Naive thymus-derived CD4-positive, alpha-beta T cell (primary cell): Measurements from ENCODE around the gene CFAP69. TPM values are rescaled to one million over a fixed set of nuclear protein-coding genes. Genes with fewer than 3 reads are reported as not detected.

Source experiments
- ATAC-seq: fragments of 150-1000 bp; cut with Tn5 transposase; 2 replicates; pipeline ENCODE4 v1.10.0; 2021; ENCODE audit warnings: mild to moderate bottlenecking, moderate library complexity
- CTCF ChIA-PET: fragments of 350-600 bp; sonication (Branson Sonifier 250); formaldehyde crosslinking; loops from one replicate; lab custom pipeline; 2021; ENCODE audit warnings: antibody characterized with exemption; lab: Charles Lee
- POLR2A ChIA-PET: fragments of 350-600 bp; sonication (Branson Sonifier 250); formaldehyde crosslinking; loops from one replicate; lab custom pipeline; 2021; ENCODE audit warnings: antibody characterized with exemption, inconsistent platforms; lab: Charles Lee
- DNase-seq, 9 donors: peaks; one replicate each; pipeline versions ENCODE4 v3.0.0 to v3.0.0-alpha.2; 2020 to 2022; ENCODE audit warnings: mixed read lengths in 1 of 9
- H3K27ac ChIP-seq: one replicate; pipeline ENCODE4 v1.7.0; 2013; ENCODE audit warnings: mild to moderate bottlenecking, low read depth, low read length, moderate library complexity
- H3K27me3 ChIP-seq, 2 donors: one replicate each; pipeline ENCODE4 v1.7.0; 2013; ENCODE audit warnings: low read length in 2 of 2, mild to moderate bottlenecking in 2 of 2, moderate library complexity in 2 of 2; ENCODE audit not compliant: control insufficient read depth in 2 of 2, insufficient read depth in 2 of 2
- H3K36me3 ChIP-seq, 3 experiments: 1 replicate in 2 of 3; 2 replicates in 1 of 3; pipeline ENCODE4 v1.7.0; 2013; ENCODE audit warnings: low read length in 3 of 3, mild to moderate bottlenecking in 3 of 3, moderate library complexity in 1 of 3; ENCODE audit not compliant: insufficient read depth in 3 of 3, control insufficient read depth in 2 of 3
- H3K4me1 ChIP-seq, 2 donors: one replicate each; pipeline ENCODE4 v1.7.0; 2013; ENCODE audit warnings: low read length in 2 of 2, mild to moderate bottlenecking in 2 of 2, moderate library complexity in 1 of 2; ENCODE audit not compliant: control insufficient read depth in 2 of 2, insufficient read depth in 2 of 2
- H3K4me3 ChIP-seq: 2 replicates; pipeline ENCODE4 v1.7.0; 2013; ENCODE audit warnings: mild to moderate bottlenecking, low read length
- H3K9me3 ChIP-seq, 3 experiments: 1 replicate in 2 of 3; 2 replicates in 1 of 3; pipeline ENCODE4 v1.7.0; 2013; ENCODE audit warnings: low read length in 3 of 3; ENCODE audit not compliant: control insufficient read depth in 2 of 3
- H3K27ac Mint-ChIP-seq, 9 donors: one replicate each; pipeline ENCODE4 v1.8.0; 2020 to 2022; ENCODE audit warnings: mixed read lengths in 9 of 9, mild to moderate bottlenecking in 8 of 9, moderate library complexity in 5 of 9, inconsistent platforms in 2 of 9
- H3K27me3 Mint-ChIP-seq, 5 donors: one replicate each; pipeline ENCODE4 v1.8.0; 2021 to 2022; ENCODE audit warnings: mixed read lengths in 5 of 5, mild to moderate bottlenecking in 1 of 5
- H3K36me3 Mint-ChIP-seq, 5 donors: one replicate each; pipeline ENCODE4 v1.8.0; 2020 to 2022; ENCODE audit warnings: mixed read lengths in 5 of 5, mild to moderate bottlenecking in 3 of 5, inconsistent platforms in 1 of 5
- H3K4me1 Mint-ChIP-seq, 7 donors: one replicate each; pipeline ENCODE4 v1.8.0; 2020 to 2022; ENCODE audit warnings: mixed read lengths in 7 of 7, mild to moderate bottlenecking in 3 of 7, inconsistent platforms in 1 of 7
- H3K4me3 Mint-ChIP-seq, 10 donors: one replicate each; pipeline ENCODE4 v1.8.0; 2020 to 2022; ENCODE audit warnings: mild to moderate bottlenecking in 10 of 10, mixed read lengths in 10 of 10, moderate library complexity in 6 of 10, inconsistent platforms in 2 of 10
- H3K9me3 Mint-ChIP-seq, 11 donors: one replicate each; pipeline ENCODE4 v1.8.0; 2020 to 2022; ENCODE audit warnings: mixed read lengths in 11 of 11, mild to moderate bottlenecking in 4 of 11, inconsistent platforms in 1 of 11, moderate library complexity in 1 of 11
- intact Hi-C, 2 donors: fragments of 100-400 bp; cut with micrococcal nuclease; formaldehyde crosslinking; loops; one replicate each; pipeline ENCODE4 v1.15.1; 2023
- polyA plus RNA-seq, 2 donors: library from polyadenylated mRNA; unstranded; fragments of 300-500 nt; fragmentation: Illumina TruSeq; gene quantifications; one replicate each; pipeline ENCODE4 v1.2.3, GENCODE V29; 2021
- total RNA-seq, 6 experiments: library from RNA in 5 of 6; stranded (reverse) in 5 of 6; gene quantifications; 1 replicate in 5 of 6; 2 replicates in 1 of 6; pipeline ENCODE4 v1.2.3 and lab custom pipeline; 2021 to 2026

The CFAP69 gene
- total and polyA plus RNA-seq, 7 experiments from 2014 or later: 0.30 to 0.80 TPM; not detected in 5

GRCh38 chr7:90276033-90276728 lies 31.2 kb downstream of the CFAP69 start:
- ChIA-PET CTCF (no interaction called here), POLR2A (no interaction called here)
- Histone ChIP-seq H3K9me3 (no peaks in the 10 kb centered on the region), H3K27me3 (no peaks in the 10 kb centered on the region), H3K4me1 (no peaks in the 10 kb centered on the region), H3K4me3 (no peak overlapping the region), H3K27ac (no peak overlapping the region), H3K36me3 (no peaks in the 10 kb centered on the region)
- no peaks in the 10 kb centered on the region for H3K4me1 Mint-ChIP-seq
- DNase-seq: no peak
- H3K36me3 Mint-ChIP-seq: no peaks in the 10 kb centered on the region
- no peak for ATAC-seq
- H3K27me3 Mint-ChIP-seq: peaks cover 0 to 4% (median 2%) of the 10 kb centered on the region in 5 donors
- no peak overlapping the region for H3K27ac Mint-ChIP-seq
- intact Hi-C loops: no loop called here
- H3K9me3 Mint-ChIP-seq: no peaks in the 10 kb centered on the region
- H3K4me3 Mint-ChIP-seq: no peak overlapping the region

- CTCF ChIA-PET: no interaction called here
- H3K27me3 ChIP-seq: no peaks in the 10 kb centered on the region
- intact Hi-C loops: no loop called here
- H3K9me3 ChIP-seq: no peaks in the 10 kb centered on the region
- H3K4me1 ChIP-seq: no peaks in the 10 kb centered on the region
- H3K27ac ChIP-seq: no peak overlapping the region
- DNase-seq (no peak), ATAC-seq (no peak)
- Mint-ChIP-seq H3K9me3 (peaks cover 0 to 13% (median 0%) of the 10 kb centered on the region in 11 donors), H3K4me1 (peaks cover 0 to 6% (median 0%) of the 10 kb centered on the region in 7 donors), H3K4me3 (no peak overlapping the region), H3K27me3 (peaks cover 0 to 5% (median under 1%) of the 10 kb centered on the region in 5 donors), H3K36me3 (no peaks in the 10 kb centered on the region), H3K27ac (no peak overlapping the region)
- POLR2A ChIA-PET: no interaction called here
- no peak overlapping the region for H3K4me3 ChIP-seq
- H3K36me3 ChIP-seq: no peaks in the 10 kb centered on the region
Measured at GRCh38 chr7:90288154-90288553, 43.2 kb downstream of the CFAP69 start.

- no peak overlapping the region for H3K27ac ChIP-seq
- H3K9me3 Mint-ChIP-seq: peaks cover 0 to 18% (median 0%) of the 10 kb centered on the region in 11 donors
- H3K27me3 ChIP-seq: no peaks in the 10 kb centered on the region
- no peak overlapping the region for H3K4me3 Mint-ChIP-seq
- H3K36me3 ChIP-seq: no peaks in the 10 kb centered on the region
- POLR2A ChIA-PET: no interaction called here
- H3K27me3 Mint-ChIP-seq: peaks cover 2 to 7% (median 5%) of the 10 kb centered on the region in 5 donors
- H3K4me3 ChIP-seq: no peak overlapping the region
- CTCF ChIA-PET: no interaction called here
- intact Hi-C loops: no loop called here
- no peaks in the 10 kb centered on the region for H3K36me3 Mint-ChIP-seq
- no peaks in the 10 kb centered on the region for H3K4me1 ChIP-seq
- peaks cover 0 to 4% (median 0%) of the 10 kb centered on the region in 7 donors for H3K4me1 Mint-ChIP-seq
- H3K9me3 ChIP-seq: no peaks in the 10 kb centered on the region
- H3K27ac Mint-ChIP-seq: no peak overlapping the region
- DNase-seq: no peak
- ATAC-seq: no peak
Measured at GRCh38 chr7:90290244-90291113, 45.5 kb downstream of the CFAP69 start.

GRCh38 chr7:90298145-90299038 lies 53.4 kb downstream of the CFAP69 start:
- no peaks in the 10 kb centered on the region for H3K9me3 ChIP-seq
- H3K27ac ChIP-seq: no peak overlapping the region
- H3K4me1 ChIP-seq: no peaks in the 10 kb centered on the region
- no peaks in the 10 kb centered on the region for H3K4me1 Mint-ChIP-seq
- no peaks in the 10 kb centered on the region for H3K36me3 Mint-ChIP-seq
- peaks cover 3 to 19% (median 6%) of the 10 kb centered on the region in 5 donors for H3K27me3 Mint-ChIP-seq
- H3K27me3 ChIP-seq: no peaks in the 10 kb centered on the region
- no peak overlapping the region for H3K4me3 Mint-ChIP-seq
- CTCF ChIA-PET: interaction anchor here (0.6 kb wide), 1 partner anchor 14 kb away, joined by 3 read pairs; no protein-coding TSS in a partner anchor
- H3K27ac Mint-ChIP-seq: no peak overlapping the region
- intact Hi-C loops: no loop called here
- no peak overlapping the region for H3K4me3 ChIP-seq
- DNase-seq (no peak), ATAC-seq (peak; percentile 69)
- H3K36me3 ChIP-seq: no peaks in the 10 kb centered on the region
- POLR2A ChIA-PET: no interaction called here
- H3K9me3 Mint-ChIP-seq: peaks cover 0 to 3% (median 0%) of the 10 kb centered on the region in 11 donors

GRCh38 chr7:90303241-90303640 lies 58.3 kb downstream of the CFAP69 start:
- DNase-seq (no peak), ATAC-seq (no peak)
- Mint-ChIP-seq H3K4me3 (no peak overlapping the region), H3K36me3 (no peaks in the 10 kb centered on the region), H3K4me1 (no peaks in the 10 kb centered on the region), H3K27ac (no peak overlapping the region), H3K9me3 (no peaks in the 10 kb centered on the region), H3K27me3 (peaks cover 0 to 23% (median 7%) of the 10 kb centered on the region in 5 donors)
- Histone ChIP-seq H3K36me3 (no peaks in the 10 kb centered on the region), H3K27ac (no peak overlapping the region), H3K27me3 (no peaks in the 10 kb centered on the region), H3K9me3 (no peaks in the 10 kb centered on the region), H3K4me1 (no peaks in the 10 kb centered on the region), H3K4me3 (no peak overlapping the region)
- POLR2A ChIA-PET: no interaction called here
- intact Hi-C loops: no loop called here
- CTCF ChIA-PET: no interaction called here

GRCh38 chr7:90309872-90310271 lies 64.9 kb downstream of the CFAP69 start:
- ChIA-PET CTCF (interaction anchor here (0.5 to 1.2 kb wide), 3 partner anchors 37 to 721 kb away, joined by 3 to 4 read pairs (median 3); no protein-coding TSS in a partner anchor), POLR2A (interaction anchor here (0.6 kb wide), 1 partner anchor 32 kb away, joined by 4 read pairs; no protein-coding TSS in a partner anchor)
- no peaks in the 10 kb centered on the region for H3K9me3 Mint-ChIP-seq
- peaks cover 0 to 5% of the 10 kb centered on the region in 2 donors for H3K27me3 ChIP-seq
- H3K27ac ChIP-seq: no peak overlapping the region
- H3K36me3 ChIP-seq: no peaks in the 10 kb centered on the region
- no peaks in the 10 kb centered on the region for H3K36me3 Mint-ChIP-seq
- no peaks in the 10 kb centered on the region for H3K9me3 ChIP-seq
- H3K27me3 Mint-ChIP-seq: peaks cover 4 to 24% (median 20%) of the 10 kb centered on the region in 5 donors
- H3K27ac Mint-ChIP-seq: no peak overlapping the region
- DNase-seq: no peak
- no peaks in the 10 kb centered on the region for H3K4me1 Mint-ChIP-seq
- intact Hi-C loops: no loop called here
- no peak overlapping the region for H3K4me3 ChIP-seq
- no peak overlapping the region for H3K4me3 Mint-ChIP-seq
- H3K4me1 ChIP-seq: no peaks in the 10 kb centered on the region
- no peak for ATAC-seq
